ENCODE data around the gene OR52R1.

- no peak for TF ChIP-seq CTCF (IDR thresholded peaks at IDR 0.05)
- no peak for TF ChIP-seq POLR2A (IDR thresholded peaks at IDR 0.05)
Observed at GRCh38 chr11:4768094-4768493, 36.1 kb downstream of the OR52R1 start.
